ENCODE results near the gene TMEM87A. TPM values are rescaled to one million over a fixed set of nuclear protein-coding genes. Genes with fewer than 3 reads are reported as not detected.

TMEM87A gene
- total RNA-seq, 8 experiments from 2014 or later, result 34.9 to 88.9 (median 50.2) TPM

GRCh38 chr15:42185801-42186200 is 87.4 kb downstream of the TMEM87A start:
- Histone ChIP-seq H3K4me1 (replicated peaks in 1 of 2) (no peaks in the 10 kb centered on the region), H3K27ac (no peak overlapping the region), H3K4me3 (no peak overlapping the region)
- in situ Hi-C loops (cut with MboI; ENCODE audit: low pct_unique_long_range_greater_than_20kb in 2 of 9, low sequenced_read_pairs in 9 of 9, unreplicated experiment in 9 of 9), result no loop called here
- WGBS, 10 experiments, result 80 to 100% (median 100%) methylated on average over 1 of the region's 1 CpG; no CpG with 5 or more reads in 7 of the 10 experiments
- no peak for ATAC-seq (replicated peaks in 6 of 8)

DNA sequence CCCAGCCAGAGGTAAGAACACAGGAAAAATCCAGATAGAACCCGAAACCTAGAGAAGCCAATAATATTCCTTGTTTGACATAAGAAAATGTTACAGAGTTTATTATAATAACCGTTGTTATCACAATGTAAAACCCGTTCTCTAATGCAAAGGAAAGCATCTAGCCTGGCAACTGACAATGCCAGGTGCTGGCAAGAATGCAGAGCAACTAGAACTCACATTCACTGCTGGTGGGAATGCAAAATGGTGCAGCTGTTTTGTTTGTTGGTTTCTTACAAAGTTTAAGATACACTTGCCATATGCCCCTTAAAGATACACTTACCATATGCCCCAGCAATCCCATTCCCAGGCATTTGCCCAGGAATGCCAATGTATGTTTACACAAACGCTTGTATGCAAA is 88.5 kb downstream of the TMEM87A start:
- Histone ChIP-seq H3K4me1 (replicated peaks in 1 of 2) (no peaks in the 10 kb centered on the region), H3K4me3 (no peak overlapping the region), H3K27ac (no peak overlapping the region)
- in situ Hi-C loops (cut with MboI; ENCODE audit: low pct_unique_long_range_greater_than_20kb in 2 of 9, low sequenced_read_pairs in 9 of 9, unreplicated experiment in 9 of 9), result no loop called here
- WGBS, 10 experiments, result 80 to 100% (median 98%) methylated on average over 1 to 4 of the region's 4 CpGs
- no peak for ATAC-seq (replicated peaks in 6 of 8)

DNA sequence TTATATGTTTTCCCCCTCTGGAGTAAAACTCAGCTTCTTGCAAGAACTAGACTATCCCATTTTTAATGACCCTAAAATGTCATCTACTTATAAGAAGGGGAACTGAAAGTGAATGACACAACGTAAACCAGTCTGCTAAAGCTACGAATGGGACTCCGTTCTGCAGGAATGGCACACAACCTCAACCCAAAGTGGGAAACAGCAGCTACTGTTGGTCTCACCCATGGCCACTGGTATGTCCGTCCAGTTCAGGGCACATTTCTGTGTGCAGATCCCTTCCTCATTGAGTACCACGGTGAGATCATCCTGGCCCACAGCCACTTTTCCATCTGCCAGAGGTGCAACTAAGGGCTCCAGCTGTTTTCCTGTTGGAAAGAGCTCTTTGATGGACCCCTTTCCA is 88.9 kb downstream of the TMEM87A start:
- no peak for ATAC-seq (replicated peaks in 6 of 8)
- no peaks in the 10 kb centered on the region for H3K4me1 ChIP-seq (replicated peaks in 1 of 2)
- 86 to 96% (median 93%) methylated on average over 1 to 5 of the region's 5 CpGs; no CpG with 5 or more reads in 4 of the 10 experiments for WGBS, 10 experiments
- no peak overlapping the region for H3K27ac ChIP-seq
- in situ Hi-C loops (cut with MboI; ENCODE audit: low pct_unique_long_range_greater_than_20kb in 2 of 9, low sequenced_read_pairs in 9 of 9, unreplicated experiment in 9 of 9), result no loop called here
- H3K4me3 ChIP-seq, result no peak overlapping the region

- Histone ChIP-seq H3K4me1 (replicated peaks in 1 of 2) (no peaks in the 10 kb centered on the region), H3K27ac (no peak overlapping the region), H3K4me3 (no peak overlapping the region)
- ATAC-seq (replicated peaks in 6 of 8), result no peak
- in situ Hi-C loops (cut with MboI; ENCODE audit: low pct_unique_long_range_greater_than_20kb in 2 of 9, low sequenced_read_pairs in 9 of 9, unreplicated experiment in 9 of 9), result no loop called here
- WGBS, 10 experiments, result 81 to 97% (median 89%) methylated on average over 3 to 5 of the region's 6 CpGs; no CpG with 5 or more reads in 6 of the 10 experiments
Observed at GRCh38 chr15:42182961-42183360, 90.3 kb downstream of the TMEM87A start.

DNA sequence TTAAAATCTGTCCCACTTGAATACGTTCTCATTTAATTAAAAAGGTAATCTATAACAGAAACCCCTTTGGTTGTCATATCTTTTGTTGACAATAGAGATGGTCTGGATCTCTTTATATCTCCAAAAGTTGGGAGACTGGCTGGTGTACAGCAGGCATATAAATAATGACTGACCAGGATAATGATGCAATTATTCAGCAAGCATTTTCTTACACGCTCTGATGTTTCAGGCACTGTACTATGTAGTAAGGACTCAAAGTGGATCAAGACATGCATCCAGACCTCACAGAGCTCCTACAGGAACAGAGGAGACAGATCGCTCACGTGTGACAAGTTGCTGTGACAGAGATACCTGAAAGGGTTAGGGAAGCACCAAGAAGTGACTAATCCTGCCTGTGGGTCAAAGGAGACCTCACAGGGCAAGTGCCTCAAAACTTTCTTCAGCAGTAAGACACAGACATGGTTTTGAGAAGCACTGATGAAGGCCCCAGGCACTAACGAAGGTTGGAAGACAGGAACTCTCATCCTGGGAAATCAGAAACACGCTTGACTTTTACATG is 90.8 kb downstream of the TMEM87A start:
- no peak overlapping the region for H3K4me3 ChIP-seq
- in situ Hi-C loops (cut with MboI; ENCODE audit: low pct_unique_long_range_greater_than_20kb in 2 of 9, low sequenced_read_pairs in 9 of 9, unreplicated experiment in 9 of 9), result no loop called here
- H3K4me1 ChIP-seq (replicated peaks in 1 of 2), result no peaks in the 10 kb centered on the region
- ATAC-seq (replicated peaks in 6 of 8), result no peak
- H3K27ac ChIP-seq, result no peak overlapping the region
- 50 to 100% (median 94%) methylated on average over 1 to 5 of the region's 6 CpGs for WGBS, 10 experiments

GRCh38 chr15:42178056-42178455 is 95.2 kb downstream of the TMEM87A start:
- ATAC-seq (replicated peaks in 6 of 8), result peak in 1 of 8 experiments; percentile 74
- Histone ChIP-seq H3K27ac (no peak overlapping the region), H3K4me3 (no peak overlapping the region), H3K4me1 (replicated peaks in 1 of 2) (no peaks in the 10 kb centered on the region)
- in situ Hi-C loops (cut with MboI; ENCODE audit: low pct_unique_long_range_greater_than_20kb in 2 of 9, low sequenced_read_pairs in 9 of 9, unreplicated experiment in 9 of 9), result no loop called here
- 75 to 100% (median 91%) methylated on average over 1 to 2 of the region's 2 CpGs; no CpG with 5 or more reads in 3 of the 10 experiments for WGBS, 10 experiments

GRCh38 chr15:42175671-42176070 is 97.6 kb downstream of the TMEM87A start:
- in situ Hi-C loops (cut with MboI; ENCODE audit: low pct_unique_long_range_greater_than_20kb in 2 of 9, low sequenced_read_pairs in 9 of 9, unreplicated experiment in 9 of 9), result no loop called here
- H3K4me3 ChIP-seq, result no peak overlapping the region
- 79 to 100% (median 96%) methylated on average over 2 to 5 of the region's 5 CpGs for WGBS, 10 experiments
- no peak overlapping the region for H3K27ac ChIP-seq
- no peaks in the 10 kb centered on the region for H3K4me1 ChIP-seq (replicated peaks in 1 of 2)
- no peak for ATAC-seq (replicated peaks in 6 of 8)

DNA sequence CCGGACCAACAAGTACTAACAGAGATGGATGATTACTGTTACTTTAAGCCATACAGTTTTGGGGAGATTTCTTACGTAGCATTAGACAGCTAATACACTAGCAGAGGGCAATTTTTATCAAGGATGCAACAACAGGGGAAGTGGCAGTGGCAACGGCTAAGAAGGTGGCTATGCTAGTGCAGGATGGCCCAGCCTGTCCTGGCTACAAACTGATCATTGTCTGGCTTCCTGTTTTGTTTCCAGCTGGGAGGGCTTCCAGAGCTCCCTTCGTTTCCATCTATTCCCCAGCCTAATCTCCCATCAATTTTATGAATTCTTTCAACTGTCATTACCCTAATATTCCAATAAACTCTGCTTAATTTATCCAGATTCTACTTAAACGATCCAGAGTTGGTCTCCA is 100.8 kb downstream of the TMEM87A start:
- Histone ChIP-seq H3K4me1 (replicated peaks in 1 of 2) (no peaks in the 10 kb centered on the region), H3K27ac (no peak overlapping the region), H3K4me3 (no peak overlapping the region)
- ATAC-seq (replicated peaks in 6 of 8), result no peak
- in situ Hi-C loops (cut with MboI; ENCODE audit: low pct_unique_long_range_greater_than_20kb in 2 of 9, low sequenced_read_pairs in 9 of 9, unreplicated experiment in 9 of 9), result no loop called here
- WGBS, 10 experiments, result 76 to 100% (median 91%) methylated on average over 1 to 5 of the region's 5 CpGs; no CpG with 5 or more reads in 1 of the 10 experiments

- no peak for ATAC-seq (replicated peaks in 6 of 8)
- 100% methylated on average over 1 of the region's 1 CpG; no CpG with 5 or more reads in 4 of the 10 experiments for WGBS, 10 experiments
- Histone ChIP-seq H3K27ac (no peak overlapping the region), H3K4me1 (replicated peaks in 1 of 2) (no peaks in the 10 kb centered on the region), H3K4me3 (no peak overlapping the region)
- in situ Hi-C loops (cut with MboI; ENCODE audit: low pct_unique_long_range_greater_than_20kb in 2 of 9, low sequenced_read_pairs in 9 of 9, unreplicated experiment in 9 of 9), result no loop called here
Observed at GRCh38 chr15:42171795-42172194, 101.4 kb downstream of the TMEM87A start.

GRCh38 chr15:42171122-42171521 is 102.1 kb downstream of the TMEM87A start:
- no peak overlapping the region for H3K4me3 ChIP-seq
- in situ Hi-C loops (cut with MboI; ENCODE audit: low pct_unique_long_range_greater_than_20kb in 2 of 9, low sequenced_read_pairs in 9 of 9, unreplicated experiment in 9 of 9), result no loop called here
- 60 to 100% (median 88%) methylated on average over 1 of the region's 1 CpG; no CpG with 5 or more reads in 7 of the 10 experiments for WGBS, 10 experiments
- ATAC-seq (replicated peaks in 6 of 8), result peak in 2 of 8 experiments; percentile 48 to 68
- no peaks in the 10 kb centered on the region for H3K4me1 ChIP-seq (replicated peaks in 1 of 2)
- H3K27ac ChIP-seq, result no peak overlapping the region

DNA sequence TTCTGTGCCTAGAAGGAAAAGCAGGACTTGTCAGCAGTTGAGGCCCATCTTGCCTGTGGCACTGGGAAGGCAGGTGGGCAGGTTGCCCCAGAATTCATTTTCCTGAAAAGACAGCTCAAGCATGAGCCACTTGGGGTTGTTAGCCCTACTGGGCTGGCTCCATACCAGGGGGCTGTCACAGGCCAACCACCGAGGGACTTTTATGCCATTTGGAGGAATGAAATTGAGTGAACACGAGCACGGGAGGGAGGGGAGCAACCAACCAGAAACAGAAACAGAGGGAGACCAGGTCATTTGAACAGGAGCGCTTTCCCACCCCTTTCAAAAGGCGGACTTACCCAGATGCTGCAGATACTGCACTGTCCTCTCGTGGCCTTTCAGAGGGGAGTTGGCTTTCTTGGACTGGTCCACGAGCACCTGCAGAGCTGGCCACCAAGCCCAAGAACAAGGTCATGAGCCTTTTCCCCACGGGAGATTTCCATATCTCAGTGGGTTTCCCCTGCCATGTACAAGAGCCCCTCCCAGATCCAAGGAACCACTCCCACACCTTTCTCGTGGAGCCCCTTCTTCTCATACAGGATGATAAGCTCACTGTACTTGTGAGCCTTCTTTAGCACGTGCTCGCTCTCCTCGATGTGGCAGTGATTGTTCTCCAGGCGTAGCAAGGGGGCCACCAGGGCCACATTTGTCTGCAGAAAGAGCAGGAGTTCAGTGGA is 106.8 kb downstream of the TMEM87A start:
- no peak overlapping the region for H3K4me3 ChIP-seq
- no peak for ATAC-seq (replicated peaks in 6 of 8)
- H3K4me1 ChIP-seq (replicated peaks in 1 of 2), result no peaks in the 10 kb centered on the region
- in situ Hi-C loops (cut with MboI; ENCODE audit: low pct_unique_long_range_greater_than_20kb in 2 of 9, low sequenced_read_pairs in 9 of 9, unreplicated experiment in 9 of 9), result no loop called here
- 89 to 100% (median 93%) methylated on average over 1 to 10 of the region's 13 CpGs; no CpG with 5 or more reads in 3 of the 10 experiments for WGBS, 10 experiments
- H3K27ac ChIP-seq, result no peak overlapping the region

DNA sequence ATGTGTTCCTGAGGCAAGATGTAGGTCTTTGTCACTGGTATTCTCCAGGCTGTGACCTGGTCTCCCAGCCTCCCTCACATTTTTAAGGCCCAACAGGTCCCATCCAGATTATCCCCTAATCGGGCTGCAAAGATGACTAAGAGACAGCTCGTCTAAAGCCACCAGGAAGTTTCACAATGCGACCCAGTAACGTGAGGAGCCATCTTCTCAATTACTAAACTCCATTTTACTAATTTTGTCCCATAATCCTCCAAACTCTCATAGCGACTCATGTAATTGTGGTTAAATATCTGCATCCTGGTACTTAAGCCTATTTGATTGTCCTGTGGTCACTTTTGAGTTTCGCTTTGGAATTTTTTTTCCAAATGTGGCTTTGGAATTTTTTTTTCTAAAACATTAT is 108.1 kb downstream of the TMEM87A start:
- no peak overlapping the region for H3K27ac ChIP-seq
- H3K4me1 ChIP-seq (replicated peaks in 1 of 2), result no peaks in the 10 kb centered on the region
- H3K4me3 ChIP-seq, result no peak overlapping the region
- in situ Hi-C loops (cut with MboI; ENCODE audit: low pct_unique_long_range_greater_than_20kb in 2 of 9, low sequenced_read_pairs in 9 of 9, unreplicated experiment in 9 of 9), result no loop called here
- ATAC-seq (replicated peaks in 6 of 8), result no peak
- WGBS, 10 experiments, result 52 to 100% (median 95%) methylated on average over 2 to 6 of the region's 6 CpGs; no CpG with 5 or more reads in 1 of the 10 experiments

DNA sequence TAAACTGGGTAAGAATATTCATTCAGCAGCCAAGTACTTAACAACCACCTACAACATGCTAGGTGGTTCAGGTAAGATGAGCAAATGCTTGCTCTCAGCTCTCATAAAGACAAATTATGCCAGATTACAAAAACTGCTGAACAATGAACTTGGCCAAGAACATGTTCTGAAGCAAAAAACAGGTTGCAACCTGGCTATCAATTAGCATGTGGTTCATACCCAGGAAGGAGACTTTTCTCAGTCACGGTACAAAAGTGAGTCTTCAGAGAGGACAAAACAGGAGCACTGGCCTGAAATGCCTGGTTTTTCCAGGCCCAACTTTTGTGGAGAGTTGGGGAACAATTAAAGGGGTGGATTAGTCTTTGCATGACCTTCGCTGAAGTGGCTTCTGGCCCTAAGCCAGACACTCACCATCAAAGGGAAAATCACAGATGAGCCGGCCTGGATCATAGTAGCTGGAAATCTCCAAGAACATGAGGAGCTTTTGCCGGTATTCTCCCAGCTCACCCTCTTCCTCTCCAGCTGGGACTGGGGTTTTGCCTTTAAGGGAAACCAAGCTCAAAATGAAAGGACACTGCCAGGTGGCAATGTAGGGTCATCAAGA is 109.2 kb downstream of the TMEM87A start:
- in situ Hi-C loops (cut with MboI; ENCODE audit: low pct_unique_long_range_greater_than_20kb in 2 of 9, low sequenced_read_pairs in 9 of 9, unreplicated experiment in 9 of 9), result no loop called here
- no peak overlapping the region for H3K4me3 ChIP-seq
- H3K27ac ChIP-seq, result no peak overlapping the region
- no peak for ATAC-seq (replicated peaks in 6 of 8)
- H3K4me1 ChIP-seq (replicated peaks in 1 of 2), result no peaks in the 10 kb centered on the region
- 29 to 100% (median 70%) methylated on average over 1 to 4 of the region's 4 CpGs; no CpG with 5 or more reads in 3 of the 10 experiments for WGBS, 10 experiments
